H1 (cell line): ENCODE measurements around the gene CAV1. TPM values are rescaled to one million over a fixed set of nuclear protein-coding genes. Genes with fewer than 3 reads are reported as not detected.

Experiments
- BACH1 ChIP-seq: IDR thresholded peaks from 2 replicates; pipeline ENCODE4 v1.6.1; 2012; ENCODE audit warnings: low read length, improper control_type of control experiment
- CHD7 ChIP-seq: fragments of 300-600 bp; sonication (generic); IDR thresholded peaks from 2 replicates; pipeline ENCODE4 v1.7.1; 2012; ENCODE audit warnings: low read length, moderate library complexity, mild to moderate bottlenecking, inconsistent platforms; ENCODE audit not compliant: insufficient replicate concordance
- CREB1 ChIP-seq: IDR thresholded peaks from 2 replicates; pipeline ENCODE4 v1.6.1; 2012; ENCODE audit warnings: inconsistent platforms
- CTBP2 ChIP-seq: IDR thresholded peaks from 2 replicates; pipeline ENCODE4 v1.7.0; 2011; ENCODE audit warnings: borderline replicate concordance, mild to moderate bottlenecking, moderate library complexity, mixed read lengths, low read length; ENCODE audit not compliant: insufficient read depth, insufficient read length
- FOSL1 ChIP-seq: IDR thresholded peaks from 2 replicates; pipeline ENCODE4 v1.6.1; 2011; ENCODE audit warnings: mild to moderate bottlenecking, low read depth, low read length, moderate library complexity; ENCODE audit not compliant: insufficient read depth
- KDM1A ChIP-seq: fragments of 200-600, 300-600 bp; sonication (generic); IDR thresholded peaks from 2 replicates; pipeline ENCODE4 v1.7.1; 2016; ENCODE audit warnings: mild to moderate bottlenecking, low read length, borderline replicate concordance
- MAFK ChIP-seq: IDR thresholded peaks from 2 replicates; pipeline ENCODE4 v1.6.1; 2012; ENCODE audit warnings: low read depth, mild to moderate bottlenecking, improper control_type of control experiment, low read length
- RAD21 ChIP-seq, 2 experiments: IDR thresholded peaks in 1 of 2; conservative IDR thresholded peaks in 1 of 2; 2 replicates each; pipeline ENCODE4 v1.6.1; 2011; ENCODE audit warnings: low read depth in 2 of 2, low read length in 2 of 2, improper control_type of control experiment in 1 of 2, inconsistent platforms in 1 of 2, mild to moderate bottlenecking in 1 of 2, moderate library complexity in 1 of 2
- SAP30 ChIP-seq: fragments of 300-600 bp; sonication (generic); IDR thresholded peaks from 2 replicates; pipeline ENCODE4 v1.7.1; 2012; ENCODE audit warnings: low read length, moderate library complexity, mild to moderate bottlenecking, inconsistent platforms; ENCODE audit not compliant: insufficient read depth, insufficient replicate concordance
- SP1 ChIP-seq: IDR thresholded peaks from 2 replicates; pipeline ENCODE4 v1.6.1; 2011; ENCODE audit warnings: low read depth, low read length
- TCF12 ChIP-seq: IDR thresholded peaks from 2 replicates; pipeline ENCODE4 v1.6.1; 2011; ENCODE audit warnings: low read depth, mild to moderate bottlenecking, low read length
- polyA plus RNA-seq, 7 experiments: library from polyadenylated mRNA; depleted of rRNA in 3 of 7; stranded (reverse) in 5 of 7; unstranded in 2 of 7; fragments of >200 nt in 5 of 7; fragments of 200-250 nt in 2 of 7; gene quantifications; 1 replicate in 5 of 7; 2 replicates in 1 of 7; 4 replicates in 1 of 7; pipeline versions ENCODE4 v1.2.1 to v1.2.3, GENCODE V29; 2011 to 2013; ENCODE audit warnings: missing spikeins in 2 of 7, mixed read lengths in 2 of 7
- total RNA-seq: library from RNA; stranded (reverse); fragmentation: NEBNext Ultra II Directional; extraction: Animal tissue kit (Norgen Biotek cat#: 25700); gene quantifications from 2 replicates; pipeline ENCODE4 v1.2.1, GENCODE V29; 2021

CAV1 gene
- total and polyA plus RNA-seq, 2 of the 8 experiments (the other 6 are each of a cell fraction or from before 2014, with no cell fraction given), result 16.3 to 21.8 TPM

- no peak for TF ChIP-seq CHD7
- TF ChIP-seq CTBP2, result no peak
- no peak for TF ChIP-seq RAD21 (IDR thresholded peaks at IDR 0.05 in 1 of 2, conservative IDR thresholded peaks at IDR 0.05 in 1 of 2; ENCODE audit: low read depth in 2 of 2, low read length in 2 of 2)
- no peak for TF ChIP-seq KDM1A
- TF ChIP-seq FOSL1, result no peak
- TF ChIP-seq SAP30, result no peak
- no peak for TF ChIP-seq SP1
- TF ChIP-seq TCF12, result no peak
- no peak for TF ChIP-seq CREB1
- no peak for TF ChIP-seq BACH1
- no peak for TF ChIP-seq MAFK
Measured at GRCh38 chr7:116557066-116557585, 32.3 kb downstream of the CAV1 start (continued).
